ENCODE results near the gene AQP1.

Gene AQP1

DNA sequence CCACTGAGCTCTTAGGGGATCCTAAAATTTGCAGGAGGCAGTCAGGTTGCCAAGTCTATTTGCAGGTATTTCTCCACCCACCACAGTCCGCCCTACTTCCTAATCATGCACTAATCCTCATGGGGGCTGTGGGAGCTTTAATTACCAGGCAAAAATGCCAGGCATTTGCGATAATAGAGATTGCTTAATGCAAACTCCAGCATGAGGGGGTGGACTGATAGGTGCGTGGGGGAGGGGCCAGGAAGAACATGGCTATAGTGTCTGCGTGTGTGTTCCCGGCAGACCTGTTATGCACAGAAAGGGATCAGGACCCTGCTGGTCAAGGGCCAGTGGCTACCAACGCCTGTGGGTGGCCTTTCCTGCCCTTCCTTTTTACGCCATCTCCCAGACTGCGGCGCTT lies 15.6 kb upstream of the AQP1 start:
- no peak for TF ChIP-seq TAF1 (IDR thresholded peaks at IDR 0.05; ENCODE audit: low read depth)
- TF ChIP-seq YY1 (IDR thresholded peaks at IDR 0.05; ENCODE audit: low read depth) = no peak
- no peak for TF ChIP-seq CEBPB (IDR thresholded peaks at IDR 0.05)
- TF ChIP-seq EP300 (IDR thresholded peaks at IDR 0.05; ENCODE audit: borderline replicate concordance) = no peak
- no peak for TF ChIP-seq NFIC (IDR thresholded peaks at IDR 0.05)
- no peak for TF ChIP-seq ZBTB7A (IDR thresholded peaks at IDR 0.05; ENCODE audit: low read depth)

DNA sequence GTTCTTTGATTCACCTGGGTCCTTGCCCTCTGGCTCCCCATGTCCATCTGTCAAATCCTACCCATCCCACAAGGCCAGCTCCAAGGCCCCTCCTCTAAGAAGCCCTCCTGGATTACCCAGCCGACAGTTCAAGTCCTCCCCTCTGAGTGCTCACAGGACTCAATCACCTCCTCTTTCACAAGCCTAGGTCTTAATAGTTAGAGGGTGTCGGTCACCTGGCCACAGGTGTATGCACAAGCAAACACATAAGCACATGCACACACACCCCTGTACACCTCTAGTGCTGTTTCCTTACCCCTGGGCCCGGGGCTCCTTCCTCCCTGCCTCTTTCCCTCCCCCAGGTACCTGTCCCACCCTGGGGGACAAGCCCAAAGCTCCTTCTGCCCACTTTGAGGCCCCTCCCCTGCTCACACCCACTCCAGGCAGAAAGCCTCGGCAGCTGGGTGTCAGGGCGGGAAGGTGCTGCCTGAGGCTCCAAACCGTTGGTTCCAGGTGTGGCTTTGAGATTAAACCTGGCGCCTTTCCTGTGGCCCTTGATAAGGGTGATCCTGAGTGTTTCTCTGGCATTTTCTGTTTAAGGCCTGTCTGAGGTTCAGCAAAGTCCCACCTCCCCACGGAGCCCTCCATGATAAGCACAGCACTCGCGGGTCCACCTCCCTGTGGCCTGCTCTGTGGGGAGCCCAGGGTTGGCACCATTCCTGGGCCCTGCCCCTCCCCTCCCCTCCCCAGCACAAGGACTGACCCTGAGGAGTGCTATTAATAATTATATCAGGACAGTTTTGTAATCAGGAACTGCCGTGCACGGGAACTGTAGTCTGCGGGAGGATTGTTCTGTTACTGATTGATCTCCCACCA lies 14.6 kb upstream of the AQP1 start:
- no peak for TF ChIP-seq EGR1 (IDR thresholded peaks at IDR 0.05)
- no peak for TF ChIP-seq TEAD4 (IDR thresholded peaks at IDR 0.05)
- no peak for TF ChIP-seq ZBTB7A (IDR thresholded peaks at IDR 0.05; ENCODE audit: low read depth)
- TF ChIP-seq YY1 (IDR thresholded peaks at IDR 0.05; ENCODE audit: low read depth) = no peak
- TF ChIP-seq TCF12 (IDR thresholded peaks at IDR 0.05; ENCODE audit: low read depth) = no peak
- TF ChIP-seq, protein P1, sequence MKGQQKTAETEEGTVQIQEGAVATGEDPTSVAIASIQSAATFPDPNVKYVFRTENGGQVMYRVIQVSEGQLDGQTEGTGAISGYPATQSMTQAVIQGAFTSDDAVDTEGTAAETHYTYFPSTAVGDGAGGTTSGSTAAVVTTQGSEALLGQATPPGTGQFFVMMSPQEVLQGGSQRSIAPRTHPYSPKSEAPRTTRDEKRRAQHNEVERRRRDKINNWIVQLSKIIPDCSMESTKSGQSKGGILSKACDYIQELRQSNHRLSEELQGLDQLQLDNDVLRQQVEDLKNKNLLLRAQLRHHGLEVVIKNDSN (IDR thresholded peaks at IDR 0.05) = no peak
- TF ChIP-seq FOXM1 (IDR thresholded peaks at IDR 0.05; ENCODE audit: borderline replicate concordance, low read depth) = no peak
- TF ChIP-seq TAF1 (IDR thresholded peaks at IDR 0.05; ENCODE audit: low read depth) = no peak
- TF ChIP-seq, protein P2, sequence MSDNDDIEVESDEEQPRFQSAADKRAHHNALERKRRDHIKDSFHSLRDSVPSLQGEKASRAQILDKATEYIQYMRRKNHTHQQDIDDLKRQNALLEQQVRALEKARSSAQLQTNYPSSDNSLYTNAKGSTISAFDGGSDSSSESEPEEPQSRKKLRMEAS (IDR thresholded peaks at IDR 0.05) = no peak
- no peak for TF ChIP-seq CEBPB (IDR thresholded peaks at IDR 0.05)
- TF ChIP-seq, protein P3, sequence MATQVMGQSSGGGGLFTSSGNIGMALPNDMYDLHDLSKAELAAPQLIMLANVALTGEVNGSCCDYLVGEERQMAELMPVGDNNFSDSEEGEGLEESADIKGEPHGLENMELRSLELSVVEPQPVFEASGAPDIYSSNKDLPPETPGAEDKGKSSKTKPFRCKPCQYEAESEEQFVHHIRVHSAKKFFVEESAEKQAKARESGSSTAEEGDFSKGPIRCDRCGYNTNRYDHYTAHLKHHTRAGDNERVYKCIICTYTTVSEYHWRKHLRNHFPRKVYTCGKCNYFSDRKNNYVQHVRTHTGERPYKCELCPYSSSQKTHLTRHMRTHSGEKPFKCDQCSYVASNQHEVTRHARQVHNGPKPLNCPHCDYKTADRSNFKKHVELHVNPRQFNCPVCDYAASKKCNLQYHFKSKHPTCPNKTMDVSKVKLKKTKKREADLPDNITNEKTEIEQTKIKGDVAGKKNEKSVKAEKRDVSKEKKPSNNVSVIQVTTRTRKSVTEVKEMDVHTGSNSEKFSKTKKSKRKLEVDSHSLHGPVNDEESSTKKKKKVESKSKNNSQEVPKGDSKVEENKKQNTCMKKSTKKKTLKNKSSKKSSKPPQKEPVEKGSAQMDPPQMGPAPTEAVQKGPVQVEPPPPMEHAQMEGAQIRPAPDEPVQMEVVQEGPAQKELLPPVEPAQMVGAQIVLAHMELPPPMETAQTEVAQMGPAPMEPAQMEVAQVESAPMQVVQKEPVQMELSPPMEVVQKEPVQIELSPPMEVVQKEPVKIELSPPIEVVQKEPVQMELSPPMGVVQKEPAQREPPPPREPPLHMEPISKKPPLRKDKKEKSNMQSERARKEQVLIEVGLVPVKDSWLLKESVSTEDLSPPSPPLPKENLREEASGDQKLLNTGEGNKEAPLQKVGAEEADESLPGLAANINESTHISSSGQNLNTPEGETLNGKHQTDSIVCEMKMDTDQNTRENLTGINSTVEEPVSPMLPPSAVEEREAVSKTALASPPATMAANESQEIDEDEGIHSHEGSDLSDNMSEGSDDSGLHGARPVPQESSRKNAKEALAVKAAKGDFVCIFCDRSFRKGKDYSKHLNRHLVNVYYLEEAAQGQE (IDR thresholded peaks at IDR 0.05; ENCODE audit: low read depth) = no peak
- TF ChIP-seq EP300 (IDR thresholded peaks at IDR 0.05; ENCODE audit: borderline replicate concordance) = no peak
- TF ChIP-seq CREB1 (IDR thresholded peaks at IDR 0.05; ENCODE audit: low read depth) = no peak
- no peak for TF ChIP-seq NFIC (IDR thresholded peaks at IDR 0.05)
- no peak for TF ChIP-seq RAD21 (IDR thresholded peaks at IDR 0.05; ENCODE audit: low read depth)

DNA sequence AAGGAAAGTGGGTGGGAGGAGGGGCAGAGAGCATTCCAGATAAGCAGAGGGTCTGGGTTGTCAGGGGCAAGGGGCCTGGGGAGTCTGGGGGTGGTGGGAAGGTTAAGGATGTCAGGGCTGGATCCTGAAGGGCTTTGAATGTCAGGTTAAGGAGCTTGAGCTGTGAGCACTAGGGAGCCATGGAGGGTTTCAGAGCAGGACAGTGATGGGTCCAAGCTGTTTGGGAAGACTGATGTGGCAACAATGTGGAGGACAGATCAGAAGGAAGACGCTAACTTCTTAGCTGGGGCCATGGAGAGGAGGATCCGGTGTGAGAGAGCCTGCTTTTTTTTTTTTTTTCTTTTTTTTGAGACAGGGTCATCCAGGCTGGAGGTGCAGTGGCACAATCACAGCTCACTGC lies 13.9 kb upstream of the AQP1 start:
- TF ChIP-seq TCF12 (IDR thresholded peaks at IDR 0.05; ENCODE audit: low read depth) (no peak), CREB1 (IDR thresholded peaks at IDR 0.05; ENCODE audit: low read depth) (no peak), EGR1 (IDR thresholded peaks at IDR 0.05) (no peak), CEBPB (IDR thresholded peaks at IDR 0.05) (no peak), EP300 (IDR thresholded peaks at IDR 0.05; ENCODE audit: borderline replicate concordance) (no peak), FOXM1 (IDR thresholded peaks at IDR 0.05; ENCODE audit: borderline replicate concordance, low read depth) (no peak), TAF1 (IDR thresholded peaks at IDR 0.05; ENCODE audit: low read depth) (no peak), ZBTB7A (IDR thresholded peaks at IDR 0.05; ENCODE audit: low read depth) (no peak), NFIC (IDR thresholded peaks at IDR 0.05) (no peak)
- TF ChIP-seq, protein P1 (IDR thresholded peaks at IDR 0.05) = no peak
- TF ChIP-seq, protein P3 (IDR thresholded peaks at IDR 0.05; ENCODE audit: low read depth) = no peak
- TF ChIP-seq, protein P2 (IDR thresholded peaks at IDR 0.05) = no peak

DNA sequence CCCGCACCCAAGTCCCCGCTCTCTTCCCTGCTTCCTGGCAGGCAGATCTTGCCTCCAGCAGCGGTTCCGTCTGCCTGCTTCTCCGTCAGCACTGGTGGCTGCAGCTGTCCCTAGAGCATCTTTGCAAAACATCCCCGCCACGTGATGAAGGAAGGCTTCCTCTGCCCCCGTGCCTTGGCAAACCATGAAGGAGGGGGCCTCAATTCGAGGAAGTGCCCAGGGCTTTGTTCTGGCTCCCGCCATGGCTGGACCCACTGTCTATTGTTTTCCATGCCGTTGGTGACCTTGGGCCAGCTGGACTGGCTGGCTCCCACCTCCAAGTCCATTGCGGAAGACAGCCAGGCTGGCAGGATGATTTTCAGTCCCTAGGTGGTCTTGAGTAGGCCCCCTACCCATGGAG lies 13.2 kb upstream of the AQP1 start:
- TF ChIP-seq CEBPB (IDR thresholded peaks at IDR 0.05) (no peak), ZBTB7A (IDR thresholded peaks at IDR 0.05; ENCODE audit: low read depth) (no peak), TCF12 (IDR thresholded peaks at IDR 0.05; ENCODE audit: low read depth) (no peak), NFIC (IDR thresholded peaks at IDR 0.05) (no peak)
- TF ChIP-seq, protein P3 (IDR thresholded peaks at IDR 0.05; ENCODE audit: low read depth) = no peak
- TF ChIP-seq, protein P2 (IDR thresholded peaks at IDR 0.05) = no peak
